Measurements from ENCODE around the gene RPP38. TPM values are rescaled to one million over a fixed set of nuclear protein-coding genes. Genes with fewer than 3 reads are reported as not detected.

The RPP38 gene
- 10 to 100 TPM; 28.8 to 30.3 (median 30.1) TPM for polyA plus RNA-seq (ENCODE audit: insufficient read length in 3 of 3)

GRCh38 chr10:15097011-15097812, at the start of gene RPP38:
Gene RPP38 (plus strand): TSS chr10:15097355. CDS start chr10:15103315, 5,960 bp downstream.
- DNase-seq (ENCODE audit: low read depth in 3 of 3, low spot score in 2 of 3): peak; percentile 89 to 95 (median 94)

GRCh38 chr10:15049533-15049932, 47.6 kb upstream of the RPP38 start:
- no peak for DNase-seq (ENCODE audit: low read depth in 3 of 3, low spot score in 2 of 3)

- DNase-seq (ENCODE audit: low read depth in 3 of 3, low spot score in 2 of 3): no peak
Observed at GRCh38 chr10:15052121-15052520, 45.0 kb upstream of the RPP38 start.

GRCh38 chr10:15053061-15053460, 44.1 kb upstream of the RPP38 start:
- no peak for DNase-seq (ENCODE audit: low read depth in 3 of 3, low spot score in 2 of 3)

GRCh38 chr10:15058689-15059088, 38.5 kb upstream of the RPP38 start:
- no peak for DNase-seq (ENCODE audit: low read depth in 3 of 3, low spot score in 2 of 3)

- DNase-seq (ENCODE audit: low read depth in 3 of 3, low spot score in 2 of 3): no peak
Observed at GRCh38 chr10:15059914-15060313, 37.2 kb upstream of the RPP38 start.

GRCh38 chr10:15060638-15061037, 36.5 kb upstream of the RPP38 start:
- no peak for DNase-seq (ENCODE audit: low read depth in 3 of 3, low spot score in 2 of 3)

- DNase-seq (ENCODE audit: low read depth in 3 of 3, low spot score in 2 of 3): no peak
Observed at GRCh38 chr10:15067154-15067553, 30.0 kb upstream of the RPP38 start.

- DNase-seq (ENCODE audit: low read depth in 3 of 3, low spot score in 2 of 3): no peak
Observed at GRCh38 chr10:15068802-15069201, 28.4 kb upstream of the RPP38 start.

GRCh38 chr10:15069230-15069629, 27.9 kb upstream of the RPP38 start:
- DNase-seq (ENCODE audit: low read depth in 3 of 3, low spot score in 2 of 3): no peak

GRCh38 chr10:15072358-15072757, 24.8 kb upstream of the RPP38 start:
- no peak for DNase-seq (ENCODE audit: low read depth in 3 of 3, low spot score in 2 of 3)

- no peak for DNase-seq (ENCODE audit: low read depth in 3 of 3, low spot score in 2 of 3)
Observed at GRCh38 chr10:15075421-15075820, 21.7 kb upstream of the RPP38 start.

- no peak for DNase-seq (ENCODE audit: low read depth in 3 of 3, low spot score in 2 of 3)
Observed at GRCh38 chr10:15083674-15084501, 13.3 kb upstream of the RPP38 start.

- peak; percentile 65 to 80 (median 77) for DNase-seq (ENCODE audit: low read depth in 3 of 3, low spot score in 2 of 3)
Observed at GRCh38 chr10:15084502-15084922, 12.6 kb upstream of the RPP38 start.

- DNase-seq (ENCODE audit: low read depth in 3 of 3, low spot score in 2 of 3): peak; percentile 43 to 74 (median 51)
Observed at GRCh38 chr10:15088428-15089261, 8.5 kb upstream of the RPP38 start, which contains the start of gene ACBD7. Gene ACBD7 (minus strand): TSS chr10:15088776. CDS start chr10:15088728, 48 bp downstream.

GRCh38 chr10:15091418-15091817, 5.7 kb upstream of the RPP38 start:
- DNase-seq (ENCODE audit: low read depth in 3 of 3, low spot score in 2 of 3): no peak

GRCh38 chr10:15092855-15093408, 4.2 kb upstream of the RPP38 start:
- DNase-seq (ENCODE audit: low read depth in 3 of 3, low spot score in 2 of 3): no peak

GRCh38 chr10:15096661-15097010, 519 bp upstream of the RPP38 start:
- no peak for DNase-seq (ENCODE audit: low read depth in 3 of 3, low spot score in 2 of 3)

GRCh38 chr10:15099886-15100285, 2.7 kb downstream of the RPP38 start:
- DNase-seq (ENCODE audit: low read depth in 3 of 3, low spot score in 2 of 3): no peak

GRCh38 chr10:15103513-15103912, 6.4 kb downstream of the RPP38 start:
- DNase-seq (ENCODE audit: low read depth in 3 of 3, low spot score in 2 of 3): no peak
